ENCODE data around the gene ALLC.
"Not testable (repeated sequence)": the region's sequence is repeated elsewhere in the genome, so short reads cannot be mapped to it uniquely, and the experiment has no call there.

The ALLC gene

DNA sequence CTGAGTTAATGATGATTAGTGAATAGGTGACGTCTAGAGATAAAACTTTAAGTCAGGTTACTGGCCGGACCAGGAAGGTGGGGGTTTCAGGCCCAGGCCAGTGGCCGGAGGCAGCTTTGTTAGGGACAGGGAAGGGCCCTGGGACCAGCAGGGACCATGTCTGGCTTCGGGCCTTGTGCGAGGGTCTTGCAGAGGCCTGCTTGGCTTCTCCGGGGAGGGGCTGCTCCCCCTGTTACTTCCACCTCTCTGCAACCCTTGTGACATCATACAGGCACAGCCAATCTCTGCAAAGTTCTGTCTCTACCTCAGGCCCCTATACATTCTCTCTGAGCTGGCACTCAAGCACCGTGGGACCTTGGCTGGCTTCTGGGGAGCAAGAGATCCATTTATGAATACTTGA is at the start of gene ALLC:
Gene ALLC, plus strand, starts transcription at position 320 of the 400 bp plus-strand sequence. CDS start 12,958 bp downstream, outside the sequence.
- DNase-seq = no peak

DNA sequence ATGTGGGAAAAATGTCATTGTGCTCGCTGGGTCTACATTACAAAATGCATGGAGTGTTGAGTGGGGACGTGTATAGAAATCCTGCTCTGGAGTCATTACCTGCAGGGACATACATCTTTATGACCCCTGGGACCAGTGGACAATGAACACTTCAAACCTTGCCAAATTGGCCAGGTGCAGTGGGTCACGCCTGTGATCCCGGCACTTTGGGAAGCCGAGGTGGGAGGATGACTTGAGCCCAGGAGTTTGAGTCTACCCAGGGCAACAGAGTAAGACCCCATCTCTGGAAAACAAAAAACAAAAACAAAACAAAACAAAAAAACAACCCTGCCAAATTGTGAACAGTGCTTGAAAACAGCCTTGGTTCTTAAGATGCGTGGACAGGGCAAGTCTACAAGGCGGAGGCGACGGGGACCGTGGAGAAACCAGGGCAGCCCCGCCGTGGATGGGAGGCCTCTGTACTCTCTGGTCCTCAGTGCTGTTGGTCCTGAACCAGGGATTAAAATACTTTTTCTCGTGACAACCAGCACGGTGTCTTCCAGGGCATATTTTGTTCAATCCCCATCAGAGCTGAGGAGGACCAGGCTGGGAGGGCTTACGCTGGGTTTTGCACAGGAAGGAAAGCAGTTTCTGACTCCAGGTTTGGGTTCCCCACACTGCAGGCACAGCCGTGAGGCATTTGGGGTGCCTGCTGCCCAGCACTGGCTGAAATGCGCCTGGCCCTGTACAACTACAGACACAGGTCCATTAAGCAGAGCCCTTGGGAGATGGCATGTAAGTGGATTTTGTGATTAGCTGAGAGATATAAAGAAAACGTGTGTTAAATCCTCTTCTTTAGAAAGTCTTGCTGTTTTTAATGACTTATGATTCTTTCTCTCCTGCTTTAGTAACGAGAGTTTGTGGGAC is 49.4 kb upstream of the ALLC start:
- no peak for DNase-seq

DNA sequence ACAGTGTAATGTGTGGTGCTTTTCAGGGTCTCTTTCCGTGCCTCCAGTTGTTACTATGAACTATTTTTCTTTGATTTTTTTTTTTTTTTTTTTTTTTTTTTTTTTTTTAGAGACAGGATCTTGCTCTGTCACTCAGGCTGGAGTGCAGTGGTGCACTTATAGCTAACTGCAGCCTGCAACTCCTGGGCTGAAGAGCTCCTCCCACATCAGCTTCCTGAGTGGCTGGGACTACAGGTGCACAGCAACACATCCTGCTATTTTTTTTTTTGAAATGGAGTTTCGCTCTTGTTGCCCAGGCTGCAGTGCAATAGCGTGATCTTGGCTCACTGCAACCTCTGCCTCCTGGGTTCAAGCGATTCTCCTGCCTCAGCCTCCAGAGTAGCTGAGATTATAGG is 48.7 kb upstream of the ALLC start:
- DNase-seq = not testable (repeated sequence)

DNA sequence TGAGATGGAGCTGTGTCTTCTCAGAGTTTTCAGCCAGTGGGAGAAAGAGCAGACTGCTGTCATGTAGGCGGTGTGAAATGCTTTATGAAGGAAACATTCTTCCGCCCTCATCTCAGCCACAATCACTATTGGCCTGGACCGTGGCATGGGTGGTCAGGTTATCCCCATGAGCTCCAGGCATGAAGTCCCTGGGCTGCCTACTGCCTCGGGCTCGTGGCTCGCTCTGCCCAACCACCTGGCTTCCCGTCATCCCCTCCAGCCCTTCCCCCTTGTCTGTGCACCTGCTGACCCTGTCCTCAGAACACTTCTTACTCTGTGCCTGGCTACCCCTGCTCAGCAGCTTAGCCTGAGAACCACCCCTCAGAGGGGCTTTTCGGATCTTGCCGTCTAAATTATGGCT is 47.6 kb upstream of the ALLC start:
- DNase-seq = no peak

DNA sequence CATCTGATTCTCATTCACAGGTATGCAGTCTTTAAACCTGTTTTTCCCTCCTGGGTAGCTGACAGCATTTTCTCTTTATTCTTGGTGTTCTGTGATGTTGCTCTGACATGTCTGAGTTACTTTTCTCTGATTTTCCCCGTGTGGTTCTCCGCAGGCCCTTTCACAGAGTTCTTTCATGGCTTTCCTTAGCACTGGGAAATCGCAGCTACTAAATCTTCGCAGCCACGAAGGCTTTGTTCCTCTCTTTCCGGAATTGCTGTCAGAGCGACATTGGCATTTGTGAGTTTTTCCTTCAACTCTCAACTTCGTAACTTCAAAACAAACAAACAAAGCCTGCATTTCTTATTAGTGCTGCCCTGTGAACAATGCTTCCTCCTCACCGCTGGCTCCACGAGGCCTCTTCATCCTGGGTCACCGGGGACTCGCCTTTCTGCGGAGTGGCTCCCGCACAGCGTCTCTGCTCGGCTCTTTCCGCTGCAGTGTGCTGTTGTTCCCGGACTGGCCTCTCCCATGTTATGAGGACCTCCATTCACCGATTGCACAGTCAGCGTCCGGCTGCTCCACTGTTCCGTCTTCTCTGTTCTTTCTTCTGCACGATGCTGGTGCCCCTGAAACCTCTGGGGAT is 47.0 kb upstream of the ALLC start:
- DNase-seq = no peak

DNA sequence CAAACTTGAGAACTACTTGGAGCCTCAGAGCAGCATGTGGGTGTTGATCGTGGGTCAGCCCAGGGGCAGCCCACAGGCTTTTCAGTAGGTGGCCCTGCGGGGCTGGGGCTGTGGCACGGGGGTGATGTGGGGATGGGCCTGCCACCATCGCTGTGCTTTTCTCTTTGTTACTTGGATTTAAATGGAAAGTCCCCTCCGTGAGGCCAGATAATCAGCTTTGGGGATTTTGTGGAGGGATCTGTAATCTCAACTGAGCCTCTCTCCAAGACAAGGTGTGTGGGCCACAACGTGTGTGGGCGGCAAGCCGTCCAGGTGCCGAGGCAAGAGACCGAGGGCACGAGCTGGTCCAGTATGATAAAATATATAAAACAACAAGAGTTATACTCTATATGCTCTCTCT is 46.4 kb upstream of the ALLC start:
- DNase-seq = no peak

DNA sequence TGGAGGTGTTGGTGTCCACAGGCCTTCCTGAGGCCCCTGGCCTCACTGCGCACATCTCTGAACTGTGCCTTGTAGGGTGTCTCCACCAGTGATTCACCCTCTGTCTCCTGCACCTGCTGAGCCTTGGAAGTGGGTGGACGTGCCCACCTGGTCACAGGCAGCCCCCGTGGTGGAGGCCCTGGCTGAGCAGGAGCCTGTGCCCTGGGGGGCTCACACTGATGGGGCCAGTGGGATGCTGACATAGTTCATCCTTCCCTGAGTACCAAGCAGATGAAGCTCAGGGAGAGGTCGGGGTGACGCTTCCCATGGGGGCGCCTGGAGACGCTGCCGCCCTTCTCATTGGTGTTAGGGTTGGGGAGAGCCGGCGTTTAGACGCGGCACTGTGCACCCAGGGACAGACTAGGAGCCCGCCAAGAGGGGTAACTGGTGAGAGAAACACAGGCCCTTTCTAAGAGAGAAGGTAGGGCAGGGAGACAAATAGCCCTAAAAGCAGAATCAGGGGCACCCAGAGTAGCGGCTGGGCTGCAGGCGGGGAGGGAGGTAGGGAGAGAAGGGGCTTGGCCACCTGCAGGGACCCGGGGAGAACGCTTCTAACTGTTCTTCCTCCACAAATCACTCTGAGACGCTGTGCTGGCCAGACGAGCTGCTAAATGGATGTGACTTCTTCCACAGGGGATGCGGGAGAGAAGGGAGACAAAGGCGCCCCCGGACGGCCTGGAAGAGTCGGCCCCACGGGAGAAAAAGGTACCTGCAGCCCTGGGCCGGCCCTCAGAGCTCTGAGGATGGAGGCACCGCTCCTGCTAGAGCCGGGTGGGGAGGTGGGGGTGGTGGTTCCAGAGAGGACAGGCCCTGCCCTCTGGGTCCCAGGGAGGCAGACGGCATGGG is 45.1 kb upstream of the ALLC start:
- no peak for DNase-seq

DNA sequence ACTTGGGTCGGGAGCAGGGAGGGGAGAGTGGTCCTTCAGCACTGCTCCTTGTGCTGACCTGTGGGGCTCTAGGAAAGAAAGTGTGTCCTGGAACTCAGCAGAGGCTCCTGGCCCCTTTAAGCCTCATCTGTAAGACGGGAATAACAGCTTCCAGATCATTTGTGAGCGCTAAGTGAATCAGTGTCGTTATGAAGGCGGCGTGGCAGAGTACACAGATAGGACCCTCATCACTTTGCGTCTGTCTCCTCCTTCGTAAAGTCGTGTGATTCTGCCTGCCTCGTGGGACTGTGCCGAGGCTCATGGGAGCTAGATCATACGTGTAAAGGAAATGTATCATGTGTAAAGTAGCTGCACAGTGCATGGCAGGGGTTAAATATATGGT is 44.5 kb upstream of the ALLC start:
- DNase-seq = no peak

DNA sequence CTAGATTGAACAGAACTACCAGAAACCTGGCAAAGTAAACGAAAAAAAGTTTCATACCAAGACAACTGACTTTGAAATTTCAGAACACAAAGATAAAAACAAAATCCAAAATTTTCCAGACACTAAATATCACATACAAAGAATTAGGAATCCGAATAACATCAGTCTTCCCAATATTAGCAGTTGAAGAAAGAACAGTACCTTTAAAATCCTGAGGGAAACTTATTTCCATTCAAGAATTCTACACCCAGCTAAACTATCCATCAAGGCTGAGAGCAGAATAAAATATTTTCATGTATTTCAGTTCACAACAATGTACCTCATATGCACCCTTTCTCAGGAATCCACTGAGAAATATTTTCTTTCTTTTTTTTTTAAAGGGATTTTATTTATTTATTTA is 43.3 kb upstream of the ALLC start:
- DNase-seq = not testable (repeated sequence)

DNA sequence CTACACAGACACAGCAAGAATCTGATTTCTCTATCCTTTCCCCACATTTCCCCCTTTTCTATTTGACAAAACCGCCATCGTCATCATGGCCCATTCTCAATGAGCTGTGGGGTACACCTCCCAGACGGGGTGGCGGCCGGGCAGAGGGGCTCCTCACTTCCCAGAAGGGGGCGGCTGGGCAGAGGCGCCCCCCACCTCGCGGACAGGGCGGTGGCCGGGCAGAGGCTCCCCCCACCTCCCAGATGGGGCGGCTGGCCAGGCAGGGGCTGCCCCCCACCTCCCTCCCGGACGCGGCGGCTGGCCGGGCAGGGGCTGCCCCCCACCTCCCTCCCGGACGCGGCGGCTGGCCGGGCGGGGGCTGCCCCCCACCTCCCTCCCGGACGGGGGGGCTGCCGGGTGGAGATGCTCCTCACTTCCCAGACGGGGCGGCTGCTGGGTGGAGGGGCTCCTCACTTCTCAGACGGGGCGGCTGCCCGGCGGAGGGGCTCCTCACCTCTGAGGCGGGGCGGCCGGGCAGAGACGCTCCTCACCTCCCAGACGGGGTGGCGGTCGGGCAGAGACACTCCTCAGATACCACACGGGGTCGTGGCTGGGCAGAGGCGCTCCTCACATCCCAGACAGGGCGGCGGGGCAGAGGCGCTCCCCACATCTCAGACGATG is 42.3 kb upstream of the ALLC start:
- not testable (repeated sequence) for DNase-seq

DNA sequence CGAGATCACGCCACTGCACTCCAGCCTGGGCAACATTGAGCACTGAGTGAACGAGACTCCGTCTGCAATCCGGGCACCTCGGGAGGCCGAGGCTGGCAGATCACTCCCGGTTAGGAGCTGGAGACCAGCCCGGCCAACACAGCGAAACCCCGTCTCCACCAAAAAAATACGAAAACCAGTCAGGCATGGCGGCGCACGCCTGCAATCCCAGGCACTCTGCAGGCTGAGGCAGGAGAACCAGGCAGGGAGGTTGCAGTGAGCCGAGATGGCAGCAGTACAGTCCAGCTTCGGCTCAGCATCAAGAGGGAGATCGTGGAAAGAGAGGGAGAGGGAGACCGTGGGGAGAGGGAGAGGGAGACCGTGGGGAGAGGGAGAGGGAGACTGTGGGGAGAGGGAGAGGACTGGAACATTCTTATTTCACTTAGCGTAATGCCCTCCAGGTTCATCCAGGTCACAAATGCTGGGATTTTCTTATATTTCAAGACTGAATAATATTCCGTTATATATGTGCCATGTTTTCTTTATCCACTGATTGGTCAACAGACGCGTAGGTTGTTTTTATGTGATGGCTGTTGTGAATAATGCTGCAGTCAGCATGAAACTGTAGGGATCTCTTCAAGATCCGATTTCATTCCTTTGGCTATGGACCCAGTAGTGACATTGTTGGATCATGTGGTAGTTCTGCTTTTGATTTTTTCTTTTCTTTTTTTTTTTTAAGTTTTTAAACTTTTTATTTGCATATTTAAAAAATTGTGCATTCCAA is 41.4 kb upstream of the ALLC start:
- not testable (repeated sequence) for DNase-seq

DNA sequence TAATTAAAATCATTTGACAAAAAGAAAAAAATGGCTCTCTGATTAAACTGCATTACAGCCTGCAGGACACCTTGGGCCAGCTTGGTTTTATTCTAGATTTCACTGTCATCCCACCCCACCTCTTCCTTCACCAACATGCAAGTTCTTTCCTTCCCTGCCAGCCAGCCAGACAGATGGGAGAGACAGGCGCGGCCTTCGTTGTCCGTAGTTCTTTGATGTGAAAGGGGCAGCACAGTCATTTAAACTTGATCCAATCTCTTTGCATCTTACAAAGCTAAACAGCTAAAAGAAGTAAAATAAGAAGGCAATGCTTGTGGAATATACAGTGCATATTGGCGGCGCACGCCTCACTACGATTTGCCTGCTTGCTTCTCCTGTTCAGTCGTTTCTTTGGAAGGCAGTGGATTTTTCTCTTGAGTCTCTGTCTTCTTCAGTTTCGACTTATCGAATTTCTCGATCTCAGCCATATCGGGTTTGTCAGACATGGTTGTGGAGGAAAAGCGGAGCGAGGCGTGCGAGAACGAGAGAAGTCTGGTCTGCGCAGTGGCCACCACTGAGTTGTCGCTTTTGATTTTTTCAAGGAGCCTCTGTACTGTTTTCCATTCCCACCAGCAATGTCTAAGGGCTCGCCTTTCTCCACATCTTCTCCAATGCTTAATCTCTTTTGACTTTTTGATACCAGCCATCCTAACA is 40.7 kb upstream of the ALLC start:
- no peak for DNase-seq

DNA sequence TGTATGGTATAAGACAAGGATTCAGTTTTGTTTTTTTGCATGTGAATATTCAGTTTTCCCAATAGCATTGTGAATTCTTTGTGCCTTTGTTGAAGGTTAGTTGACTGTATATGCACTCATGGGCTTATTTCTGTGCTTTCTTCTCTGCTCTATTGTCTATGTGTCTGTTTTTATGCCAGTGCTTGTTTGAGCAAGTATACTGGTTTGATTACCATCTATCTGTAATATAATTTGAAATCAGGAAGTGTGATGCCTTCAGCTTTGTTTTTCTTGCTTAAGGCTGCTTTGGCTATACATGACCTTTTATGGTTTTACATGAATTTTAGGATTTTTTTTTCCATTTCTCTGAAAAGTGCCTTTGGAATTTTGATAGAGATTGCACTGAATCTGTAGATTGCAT is 39.6 kb upstream of the ALLC start:
- no peak for DNase-seq

DNA sequence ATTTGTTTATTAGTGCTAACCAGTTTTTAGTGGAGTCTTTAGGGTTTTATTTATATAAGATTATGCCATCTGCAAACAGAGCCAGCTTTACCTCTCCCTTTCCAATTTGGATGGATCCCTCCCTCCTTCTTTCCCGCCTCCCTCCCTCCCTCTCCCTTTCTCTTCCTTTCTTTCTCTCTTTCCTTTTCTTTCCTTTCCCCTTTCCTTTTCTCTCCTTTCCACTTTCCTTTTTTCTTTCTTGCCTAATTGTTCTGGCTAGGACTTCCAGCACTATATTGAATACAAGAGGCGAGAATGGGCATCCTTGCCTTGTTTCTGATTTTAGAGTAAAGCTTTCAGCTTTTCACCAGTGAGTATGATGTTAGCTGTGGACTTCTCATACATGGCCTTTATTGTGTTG is 39.0 kb upstream of the ALLC start:
- no peak for DNase-seq

DNA sequence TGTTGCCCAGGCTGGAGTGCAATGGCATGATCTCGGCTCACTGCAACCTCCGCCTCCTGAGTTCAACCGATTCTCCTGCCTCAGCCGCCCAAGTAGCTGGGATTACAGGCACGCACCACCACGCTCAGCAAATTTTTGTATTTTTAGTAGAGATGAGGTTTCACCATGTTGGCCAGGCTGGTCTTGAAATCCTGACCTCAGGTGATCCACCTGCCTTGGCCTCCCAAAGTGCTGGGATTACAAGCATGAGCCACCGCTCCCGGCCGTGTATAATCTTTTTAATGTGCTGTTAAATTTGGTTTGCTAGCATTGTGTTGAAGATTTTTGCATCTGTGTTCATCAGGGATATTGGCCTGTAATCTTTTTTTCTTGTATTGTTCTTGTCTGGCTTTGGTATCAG is 38.3 kb upstream of the ALLC start:
- not testable (repeated sequence) for DNase-seq

DNA sequence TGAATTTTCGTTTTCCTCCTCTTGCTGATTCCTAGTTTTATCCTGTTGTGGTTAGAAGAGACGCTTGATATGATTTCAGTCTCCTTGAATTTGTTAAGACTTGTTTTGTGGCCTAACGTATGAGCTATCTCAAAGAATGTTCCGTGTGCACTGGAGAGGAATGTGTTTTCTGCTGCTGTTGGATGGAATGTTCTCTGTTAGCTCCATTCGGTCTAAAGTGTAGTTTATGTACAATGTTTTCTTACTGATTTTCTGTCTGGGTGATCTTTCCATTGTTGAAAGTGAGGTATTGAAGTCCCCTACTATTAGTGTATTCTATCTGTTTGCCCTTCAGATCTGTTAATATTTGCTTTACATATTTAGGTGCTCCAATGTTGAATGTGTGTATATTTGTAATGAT is 37.2 kb upstream of the ALLC start:
- no peak for DNase-seq

DNA sequence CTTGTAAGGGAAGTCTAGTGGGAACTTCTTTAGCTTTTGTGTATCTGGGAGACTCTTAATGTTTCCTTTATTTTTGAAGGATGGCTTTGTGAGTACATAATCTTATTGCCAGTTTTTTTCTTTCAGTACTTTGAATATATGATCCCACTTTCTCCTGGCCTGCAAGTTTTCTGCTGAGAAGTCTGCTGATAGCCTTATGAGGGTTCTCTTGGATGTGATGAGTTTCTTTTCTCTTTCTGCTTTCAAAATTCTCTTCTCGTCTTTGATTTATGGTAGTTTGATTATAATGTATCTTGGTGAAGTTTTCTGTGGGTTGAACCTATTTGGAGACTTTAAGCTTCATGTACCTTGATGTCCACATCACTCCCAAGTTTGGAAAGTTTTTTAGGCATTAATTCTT is 35.0 kb upstream of the ALLC start:
- DNase-seq = no peak

DNA sequence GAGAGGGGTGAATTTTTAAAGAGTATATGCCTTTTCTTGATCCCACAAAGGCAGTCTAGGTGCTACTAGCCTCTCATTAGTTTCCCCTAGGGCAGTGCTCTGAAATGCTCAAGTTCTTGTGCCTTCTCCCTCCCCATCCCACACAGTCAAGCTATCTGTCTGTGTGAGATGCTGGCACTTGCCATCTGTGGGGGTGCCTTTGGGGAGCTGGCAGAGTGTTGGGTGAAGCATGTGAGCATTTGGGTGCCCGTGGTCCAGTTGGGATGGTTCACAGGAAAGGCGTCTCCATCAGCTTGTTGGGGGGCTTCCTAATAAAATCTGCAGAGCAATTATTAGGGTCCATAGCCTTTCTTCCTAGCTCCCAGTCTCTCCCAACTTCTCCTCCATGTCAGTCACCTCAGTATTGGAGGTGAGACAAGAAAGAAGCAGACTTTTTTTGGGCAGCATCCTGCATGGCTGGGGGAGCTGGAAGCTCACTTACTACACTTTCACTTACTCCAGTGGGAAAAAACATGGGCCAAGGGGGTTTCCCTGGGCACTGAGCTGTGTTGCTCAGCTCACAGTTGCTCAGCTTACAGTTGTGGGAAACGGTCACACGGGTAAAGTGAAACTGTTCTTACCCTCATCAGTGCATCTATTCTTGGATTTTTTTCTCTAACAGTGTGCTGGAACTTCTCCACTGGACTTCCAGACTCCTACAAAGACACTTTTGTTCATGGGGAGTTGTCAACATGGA is 33.8 kb upstream of the ALLC start:
- no peak for DNase-seq

DNA sequence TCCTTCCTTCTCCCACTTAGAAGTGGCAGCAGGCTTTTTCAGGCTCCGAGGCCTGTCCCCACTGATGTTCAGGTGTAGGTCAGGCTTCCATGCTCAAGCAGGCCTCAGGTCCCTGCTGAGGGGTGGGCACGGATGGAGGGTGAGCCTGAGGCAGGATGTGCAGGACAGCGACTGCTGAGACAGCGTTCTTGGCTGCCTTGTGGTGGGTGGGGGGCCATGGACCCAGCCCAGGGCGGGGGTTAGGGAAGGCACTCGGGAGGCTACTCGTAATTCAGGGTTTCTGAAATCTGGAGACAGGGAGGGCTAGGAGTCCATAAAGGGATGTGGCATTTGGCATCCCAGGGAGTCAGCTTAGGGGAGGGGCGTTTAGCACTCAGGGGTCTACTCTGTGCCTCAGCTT is 32.8 kb upstream of the ALLC start:
- no peak for DNase-seq

DNA sequence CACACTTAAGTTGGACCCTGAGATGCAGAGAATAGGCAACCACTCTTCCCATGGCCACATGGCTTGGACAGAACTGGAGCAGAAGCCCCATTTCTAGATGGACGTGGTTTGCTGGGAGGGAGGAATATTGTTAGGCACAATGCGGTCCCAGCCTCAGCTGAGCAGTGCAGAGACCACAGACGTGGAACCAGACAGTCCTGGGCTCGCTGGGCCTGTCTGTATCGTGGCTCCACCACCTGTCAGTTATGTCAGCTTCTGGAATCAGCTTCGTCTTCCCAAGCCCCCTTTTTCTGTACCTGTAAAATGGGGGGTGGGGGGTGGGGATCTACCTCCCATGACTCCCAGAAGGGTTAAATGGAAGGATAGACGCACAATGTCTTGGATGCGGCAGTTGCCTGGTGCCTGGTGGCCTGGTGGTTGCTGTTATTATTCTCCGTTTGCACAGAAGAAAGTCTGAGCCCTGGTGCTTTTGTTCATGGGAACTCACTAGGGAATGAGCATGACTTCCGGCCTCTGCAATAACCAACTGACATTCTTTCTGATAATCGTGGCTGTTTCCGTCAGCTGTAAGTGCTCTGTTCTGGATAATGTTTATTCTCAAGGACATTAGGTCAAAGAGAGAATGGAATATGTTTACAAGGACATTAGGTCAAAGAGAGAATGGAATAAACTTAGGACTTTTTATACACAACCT is 31.7 kb upstream of the ALLC start:
- DNase-seq = no peak

Measured in hematopoietic multipotent progenitor cell treated with erythropoietin and hydrocortisone succinate and interleukin-3 and kit ligand, for 8 days (in vitro differentiated cells).